ENCODE data around the gene TTC33.
"Not testable (repeated sequence)": the region's sequence is repeated elsewhere in the genome, so short reads cannot be mapped to it uniquely, and the experiment has no call there.

The TTC33 gene

DNA sequence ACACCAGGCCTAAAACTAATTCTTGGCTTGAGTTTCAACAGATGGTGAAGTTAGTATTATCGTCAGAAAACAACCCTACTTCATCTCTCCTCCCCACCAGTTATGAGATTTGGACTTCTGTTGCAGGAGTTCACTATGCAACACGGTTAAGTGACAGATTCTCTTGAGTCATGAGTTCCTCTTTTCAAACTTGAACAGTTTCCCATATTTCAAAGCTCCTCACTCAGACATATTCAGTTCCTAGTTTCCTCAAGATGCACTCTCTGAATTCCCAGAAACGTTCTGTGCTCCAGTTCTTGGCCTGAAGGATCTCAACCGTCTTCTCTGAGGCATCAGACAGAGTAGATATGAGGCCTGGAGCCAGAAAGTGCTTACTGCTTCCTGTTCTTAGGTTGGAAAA lies 83.3 kb downstream of the TTC33 start:
- Histone ChIP-seq H3K27me3 (ENCODE audit: control insufficient read depth, insufficient read depth, low read length) (no peaks in the 10 kb centered on the region), H3K9me3 (ENCODE audit: control insufficient read depth, insufficient read depth, low read length) (no peaks in the 10 kb centered on the region), H3K27ac (ENCODE audit: low read length) (no peak overlapping the region), H3K4me3 (ENCODE audit: low read length) (no peak overlapping the region), H3K36me3 (ENCODE audit: control insufficient read depth, insufficient read depth, low read length) (no peaks in the 10 kb centered on the region), H3K4me1 (ENCODE audit: control insufficient read depth, insufficient read depth, low read length) (no peaks in the 10 kb centered on the region)
- DNase-seq (ENCODE audit: low read depth, low spot score), result no peak
- WGBS (ENCODE audit: insufficient coverage, insufficient read length), result no CpG with 5 or more reads among the region's 4 CpGs

DNA sequence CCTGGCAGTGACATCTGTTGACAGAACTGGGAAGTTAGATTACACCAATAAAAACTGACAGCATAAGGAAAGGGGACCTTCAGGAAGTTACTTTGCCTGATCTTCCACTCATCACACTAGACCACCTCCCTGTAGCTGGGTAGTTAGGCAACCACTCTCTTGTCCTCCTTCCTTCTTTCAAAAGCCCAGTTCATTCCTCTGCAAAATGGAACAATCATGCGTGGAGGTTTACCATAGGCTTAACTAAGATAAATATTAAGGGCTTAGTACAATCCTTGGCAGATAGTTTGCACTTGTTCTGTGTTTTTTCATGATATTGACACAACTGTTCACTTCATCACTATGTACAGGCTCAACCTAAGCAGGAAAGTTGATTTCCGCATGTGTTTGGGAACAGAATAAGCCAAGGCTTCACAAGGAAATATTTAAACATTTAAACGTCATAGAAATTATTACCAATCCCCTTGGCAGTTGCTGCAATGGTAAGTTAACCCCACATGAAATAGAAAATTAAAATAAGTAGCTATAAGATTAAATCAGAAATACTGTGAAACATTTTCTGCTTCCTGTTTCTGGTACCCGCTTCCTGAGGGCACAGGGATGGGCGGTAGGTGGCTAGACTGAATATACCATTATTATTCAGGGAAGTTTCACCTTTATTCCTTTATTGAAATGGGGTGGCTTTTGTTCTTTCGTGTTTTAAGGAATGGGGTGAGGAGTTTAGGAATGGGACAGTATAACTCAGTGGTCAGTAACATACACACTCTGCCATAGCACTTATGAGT lies 86.0 kb downstream of the TTC33 start:
- Histone ChIP-seq H3K27me3 (ENCODE audit: control insufficient read depth, insufficient read depth, low read length) (no peaks in the 10 kb centered on the region), H3K4me3 (ENCODE audit: low read length) (no peak overlapping the region), H3K4me1 (ENCODE audit: control insufficient read depth, insufficient read depth, low read length) (no peaks in the 10 kb centered on the region), H3K36me3 (ENCODE audit: control insufficient read depth, insufficient read depth, low read length) (no peaks in the 10 kb centered on the region), H3K9me3 (ENCODE audit: control insufficient read depth, insufficient read depth, low read length) (no peaks in the 10 kb centered on the region), H3K27ac (ENCODE audit: low read length) (no peak overlapping the region)
- WGBS (ENCODE audit: insufficient coverage, insufficient read length), result no CpG with 5 or more reads among the region's 6 CpGs
- DNase-seq (ENCODE audit: low read depth, low spot score), result no peak

GRCh38 chr5:40667161-40667663 lies 88.5 kb downstream of the TTC33 start:
- no peaks in the 10 kb centered on the region for H3K27me3 ChIP-seq (ENCODE audit: control insufficient read depth, insufficient read depth, low read length)
- H3K27ac ChIP-seq (ENCODE audit: low read length), result no peak overlapping the region
- H3K4me3 ChIP-seq (ENCODE audit: low read length), result no peak overlapping the region
- no peaks in the 10 kb centered on the region for H3K4me1 ChIP-seq (ENCODE audit: control insufficient read depth, insufficient read depth, low read length)
- no peaks in the 10 kb centered on the region for H3K9me3 ChIP-seq (ENCODE audit: control insufficient read depth, insufficient read depth, low read length)
- H3K36me3 ChIP-seq (ENCODE audit: control insufficient read depth, insufficient read depth, low read length), result no peaks in the 10 kb centered on the region
- no peak for DNase-seq (ENCODE audit: low read depth, low spot score)

- Histone ChIP-seq H3K27me3 (ENCODE audit: control insufficient read depth, insufficient read depth, low read length) (no peaks in the 10 kb centered on the region), H3K4me3 (ENCODE audit: low read length) (no peak overlapping the region), H3K36me3 (ENCODE audit: control insufficient read depth, insufficient read depth, low read length) (no peaks in the 10 kb centered on the region), H3K27ac (ENCODE audit: low read length) (no peak overlapping the region), H3K9me3 (ENCODE audit: control insufficient read depth, insufficient read depth, low read length) (no peaks in the 10 kb centered on the region), H3K4me1 (ENCODE audit: control insufficient read depth, insufficient read depth, low read length) (no peaks in the 10 kb centered on the region)
- no CpG with 5 or more reads among the region's 1 CpG for WGBS (ENCODE audit: insufficient coverage, insufficient read length)
- DNase-seq (ENCODE audit: low read depth, low spot score), result no peak
Measured at GRCh38 chr5:40666657-40667056, 89.1 kb downstream of the TTC33 start.

DNA sequence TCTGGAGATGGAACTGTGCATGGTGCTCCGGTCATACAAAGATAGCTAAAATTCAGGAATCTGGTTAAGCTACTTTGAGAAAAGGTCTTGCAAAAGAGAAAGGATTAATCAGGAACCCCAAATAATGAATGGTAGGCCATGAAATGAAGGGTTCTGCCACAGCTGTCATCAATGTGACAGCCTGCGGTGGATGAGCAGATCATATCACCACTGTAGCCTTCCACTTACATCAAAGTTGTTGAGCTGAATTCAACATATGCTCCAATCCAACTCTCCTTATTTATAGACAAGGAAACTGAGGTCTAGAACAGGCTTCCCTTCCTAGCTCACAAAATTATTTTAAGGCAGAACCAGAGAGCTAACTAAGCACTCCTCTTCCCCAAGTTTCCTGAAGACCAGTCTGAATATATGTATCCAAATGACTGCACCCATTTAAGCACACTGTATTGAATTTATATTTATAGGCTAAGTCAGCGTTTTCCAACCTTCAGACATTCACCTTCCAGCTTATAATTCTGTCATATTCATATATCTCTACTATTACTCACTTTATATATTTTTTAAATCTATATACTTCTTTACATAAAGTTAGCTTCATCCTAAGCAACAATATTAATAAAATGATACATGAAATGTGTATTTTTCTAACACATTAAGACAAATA lies 90.0 kb downstream of the TTC33 start:
- no peak overlapping the region for H3K4me3 ChIP-seq (ENCODE audit: low read length)
- H3K4me1 ChIP-seq (ENCODE audit: control insufficient read depth, insufficient read depth, low read length), result no peaks in the 10 kb centered on the region
- H3K27ac ChIP-seq (ENCODE audit: low read length), result no peak overlapping the region
- no peaks in the 10 kb centered on the region for H3K36me3 ChIP-seq (ENCODE audit: control insufficient read depth, insufficient read depth, low read length)
- no peaks in the 10 kb centered on the region for H3K9me3 ChIP-seq (ENCODE audit: control insufficient read depth, insufficient read depth, low read length)
- no peak for DNase-seq (ENCODE audit: low read depth, low spot score)
- WGBS (ENCODE audit: insufficient coverage, insufficient read length), result 100% methylated on average over 1 of the region's 3 CpGs
- no peaks in the 10 kb centered on the region for H3K27me3 ChIP-seq (ENCODE audit: control insufficient read depth, insufficient read depth, low read length)

DNA sequence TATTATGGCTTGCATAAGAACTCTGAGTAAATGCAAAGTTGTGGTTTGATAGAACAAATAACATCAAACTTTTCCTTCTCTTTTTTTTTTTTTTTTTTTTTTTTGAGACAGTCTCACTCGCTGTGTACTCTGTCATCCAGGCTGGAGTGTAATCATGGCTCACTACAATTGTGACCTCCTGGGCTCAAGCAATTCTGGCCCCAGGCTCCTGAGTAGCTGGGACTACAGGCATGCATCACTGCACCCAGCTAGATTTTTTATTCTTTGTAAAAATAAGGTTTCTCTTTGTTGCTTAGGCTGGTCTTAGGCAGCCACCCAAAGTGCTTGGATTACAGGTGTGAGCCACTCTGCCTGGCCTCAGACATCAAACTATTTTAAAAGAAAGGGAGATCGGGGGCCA lies 95.0 kb downstream of the TTC33 start:
- no peaks in the 10 kb centered on the region for H3K4me1 ChIP-seq (ENCODE audit: control insufficient read depth, insufficient read depth, low read length)
- H3K4me3 ChIP-seq (ENCODE audit: low read length), result no peak overlapping the region
- no peak overlapping the region for H3K27ac ChIP-seq (ENCODE audit: low read length)
- H3K27me3 ChIP-seq (ENCODE audit: control insufficient read depth, insufficient read depth, low read length), result no peaks in the 10 kb centered on the region
- DNase-seq (ENCODE audit: low read depth, low spot score), result no peak
- no peaks in the 10 kb centered on the region for H3K36me3 ChIP-seq (ENCODE audit: control insufficient read depth, insufficient read depth, low read length)
- H3K9me3 ChIP-seq (ENCODE audit: control insufficient read depth, insufficient read depth, low read length), result no peaks in the 10 kb centered on the region
- WGBS (ENCODE audit: insufficient coverage, insufficient read length), result no CpG with 5 or more reads among the region's 2 CpGs

- H3K36me3 ChIP-seq (ENCODE audit: control insufficient read depth, insufficient read depth, low read length), result no peaks in the 10 kb centered on the region
- no peak overlapping the region for H3K27ac ChIP-seq (ENCODE audit: low read length)
- no peak for DNase-seq (ENCODE audit: low read depth, low spot score)
- H3K4me1 ChIP-seq (ENCODE audit: control insufficient read depth, insufficient read depth, low read length), result no peaks in the 10 kb centered on the region
- no peaks in the 10 kb centered on the region for H3K9me3 ChIP-seq (ENCODE audit: control insufficient read depth, insufficient read depth, low read length)
- no peak overlapping the region for H3K4me3 ChIP-seq (ENCODE audit: low read length)
- no peaks in the 10 kb centered on the region for H3K27me3 ChIP-seq (ENCODE audit: control insufficient read depth, insufficient read depth, low read length)
Measured at GRCh38 chr5:40656766-40657165, 99.0 kb downstream of the TTC33 start.

DNA sequence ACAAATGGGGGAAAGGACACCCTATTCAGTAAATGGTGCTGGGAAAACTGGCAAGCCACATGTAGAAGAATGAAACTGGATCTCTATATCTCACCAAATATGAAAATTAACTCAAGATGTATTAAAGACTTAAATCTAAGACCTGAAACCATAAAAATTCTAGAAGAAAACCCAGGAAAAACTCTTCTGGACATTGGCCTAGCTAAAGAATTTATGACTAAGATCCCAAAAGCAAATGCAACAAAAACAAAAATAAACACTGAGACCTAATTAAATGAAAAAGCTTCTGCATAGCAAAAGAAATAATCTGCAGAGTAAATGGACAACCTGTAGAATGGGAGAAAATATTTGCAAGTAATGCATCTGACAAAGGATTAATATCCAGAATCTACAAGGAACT lies 99.7 kb downstream of the TTC33 start:
- not testable (repeated sequence) for H3K4me3 ChIP-seq (ENCODE audit: low read length); H3K27ac ChIP-seq (ENCODE audit: low read length); DNase-seq (ENCODE audit: low read depth, low spot score); H3K27me3 ChIP-seq (ENCODE audit: control insufficient read depth, insufficient read depth, low read length); H3K36me3 ChIP-seq (ENCODE audit: control insufficient read depth, insufficient read depth, low read length); H3K9me3 ChIP-seq (ENCODE audit: control insufficient read depth, insufficient read depth, low read length); H3K4me1 ChIP-seq (ENCODE audit: control insufficient read depth, insufficient read depth, low read length)

- no peaks in the 10 kb centered on the region for H3K4me1 ChIP-seq (ENCODE audit: control insufficient read depth, insufficient read depth, low read length)
- no peaks in the 10 kb centered on the region for H3K9me3 ChIP-seq (ENCODE audit: control insufficient read depth, insufficient read depth, low read length)
- H3K36me3 ChIP-seq (ENCODE audit: control insufficient read depth, insufficient read depth, low read length), result no peaks in the 10 kb centered on the region
- whole genome bisulfite sequencing (ENCODE audit: insufficient coverage, insufficient read length), result no CpG with 5 or more reads among the region's 2 CpGs
- H3K27me3 ChIP-seq (ENCODE audit: control insufficient read depth, insufficient read depth, low read length), result no peaks in the 10 kb centered on the region
- H3K27ac ChIP-seq (ENCODE audit: low read length), result no peak overlapping the region
- DNase-seq (ENCODE audit: low read depth, low spot score), result no peak
- H3K4me3 ChIP-seq (ENCODE audit: low read length), result no peak overlapping the region
Measured at GRCh38 chr5:40655138-40655537, 100.6 kb downstream of the TTC33 start.

DNA sequence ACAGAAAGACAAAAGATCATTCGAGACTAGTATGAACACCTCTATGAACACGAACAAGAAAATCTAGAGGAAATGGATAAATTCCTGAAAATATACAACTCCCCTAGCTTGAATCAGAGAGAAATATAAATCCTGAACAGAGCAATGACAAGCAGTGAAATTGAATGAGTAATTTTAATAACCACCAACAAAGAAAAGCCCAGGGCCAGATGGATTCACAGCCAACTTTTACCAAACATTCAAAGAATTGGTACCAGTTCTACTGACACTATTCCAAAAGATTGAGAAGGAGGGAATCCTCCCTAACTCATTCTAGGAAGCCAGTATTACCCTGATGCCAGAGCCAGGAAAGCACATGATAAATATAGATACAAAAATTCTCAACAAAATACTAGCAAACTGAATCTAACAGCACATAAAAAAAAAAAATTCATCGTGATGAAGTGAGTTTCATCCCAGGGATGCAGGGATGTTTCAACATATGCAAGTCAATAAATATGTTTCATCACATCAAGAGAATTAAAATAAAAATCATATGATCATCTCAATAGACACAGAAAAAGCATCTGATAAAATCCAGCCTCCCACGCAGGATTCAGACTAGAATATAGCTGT lies 101.3 kb downstream of the TTC33 start:
- no peaks in the 10 kb centered on the region for H3K36me3 ChIP-seq (ENCODE audit: control insufficient read depth, insufficient read depth, low read length)
- no peaks in the 10 kb centered on the region for H3K9me3 ChIP-seq (ENCODE audit: control insufficient read depth, insufficient read depth, low read length)
- H3K4me3 ChIP-seq (ENCODE audit: low read length), result no peak overlapping the region
- WGBS (ENCODE audit: insufficient coverage, insufficient read length), result no CpG with 5 or more reads among the region's 4 CpGs
- H3K27ac ChIP-seq (ENCODE audit: low read length), result no peak overlapping the region
- no peaks in the 10 kb centered on the region for H3K27me3 ChIP-seq (ENCODE audit: control insufficient read depth, insufficient read depth, low read length)
- H3K4me1 ChIP-seq (ENCODE audit: control insufficient read depth, insufficient read depth, low read length), result no peaks in the 10 kb centered on the region
- DNase-seq (ENCODE audit: low read depth, low spot score), result no peak
